Measurements from ENCODE around the gene DSCAML1. TPM values are rescaled to one million over a fixed set of nuclear protein-coding genes. Genes with fewer than 3 reads are reported as not detected.

Gene DSCAML1
- total RNA-seq, 2 donors from 2014 or later, result 0.67 to 1.3 TPM

GRCh38 chr11:117604336-117604995 lies 192.6 kb downstream of the DSCAML1 start:
- TF ChIP-seq CTCF (IDR thresholded peaks at IDR 0.05), result no peak
- no peak for DNase-seq (ENCODE audit: low spot score)
- Histone ChIP-seq H3K36me3 (no peaks in the 10 kb centered on the region), H3K4me1 (peaks cover 0 to 12% of the 10 kb centered on the region in 2 donors), H3K27ac (no peak overlapping the region), H3K9me3 (no peaks in the 10 kb centered on the region), H3K27me3 (no peaks in the 10 kb centered on the region), H3K4me3 (no peak overlapping the region)

- TF ChIP-seq CTCF (IDR thresholded peaks at IDR 0.05), result no peak
- Histone ChIP-seq H3K36me3 (no peaks in the 10 kb centered on the region), H3K27me3 (no peaks in the 10 kb centered on the region), H3K4me1 (peaks cover 0 to 12% of the 10 kb centered on the region in 2 donors), H3K4me3 (no peak overlapping the region), H3K27ac (no peak overlapping the region), H3K9me3 (no peaks in the 10 kb centered on the region)
- DNase-seq (ENCODE audit: low spot score), result no peak
Observed at GRCh38 chr11:117603932-117604331, 193.1 kb downstream of the DSCAML1 start.

- H3K4me1 ChIP-seq, result peaks cover 0 to 12% of the 10 kb centered on the region in 2 donors
- no peak overlapping the region for H3K4me3 ChIP-seq
- no peak for DNase-seq (ENCODE audit: low spot score)
- TF ChIP-seq CTCF (IDR thresholded peaks at IDR 0.05), result no peak
- no peaks in the 10 kb centered on the region for H3K36me3 ChIP-seq
- H3K27ac ChIP-seq, result no peak overlapping the region
- H3K27me3 ChIP-seq, result no peaks in the 10 kb centered on the region
- H3K9me3 ChIP-seq, result no peaks in the 10 kb centered on the region
Observed at GRCh38 chr11:117601006-117601708, 195.9 kb downstream of the DSCAML1 start.

GRCh38 chr11:117600234-117600783 lies 196.7 kb downstream of the DSCAML1 start:
- Histone ChIP-seq H3K27ac (no peak overlapping the region), H3K4me1 (peaks cover 0 to 12% of the 10 kb centered on the region in 2 donors), H3K27me3 (no peaks in the 10 kb centered on the region), H3K36me3 (no peaks in the 10 kb centered on the region), H3K9me3 (no peaks in the 10 kb centered on the region), H3K4me3 (no peak overlapping the region)
- TF ChIP-seq CTCF (IDR thresholded peaks at IDR 0.05), result no peak
- no peak for DNase-seq (ENCODE audit: low spot score)

GRCh38 chr11:117597071-117597470 lies 199.9 kb downstream of the DSCAML1 start:
- no peaks in the 10 kb centered on the region for H3K27me3 ChIP-seq
- H3K4me1 ChIP-seq, result peaks cover 0 to 6% of the 10 kb centered on the region in 2 donors
- no peak for DNase-seq (ENCODE audit: low spot score)
- no peaks in the 10 kb centered on the region for H3K9me3 ChIP-seq
- H3K36me3 ChIP-seq, result no peaks in the 10 kb centered on the region
- TF ChIP-seq CTCF (IDR thresholded peaks at IDR 0.05), result no peak
- no peak overlapping the region for H3K27ac ChIP-seq
- no peak overlapping the region for H3K4me3 ChIP-seq

Data from right atrium auricular region (tissue), 2 donors.